Fibroblast of lung (primary cell): ENCODE measurements around the gene CARHSP1. TPM values are rescaled to one million over a fixed set of nuclear protein-coding genes. Genes with fewer than 3 reads are reported as not detected.

Experiments used
- DNase-seq, 2 donors: peaks; one replicate each; pipeline versions ENCODE4 v3.0.0 to v3.0.0-alpha.2; 2010; ENCODE audit warnings: low read depth in 2 of 2
- H2AFZ ChIP-seq: 2 replicates; pipeline ENCODE4 v1.5.1; 2012; ENCODE audit warnings: low read length, control low read depth, inconsistent platforms
- H3K27ac ChIP-seq: 2 replicates; pipeline ENCODE4 v1.5.1; 2011; ENCODE audit warnings: low read length, control low read depth; ENCODE audit not compliant: insufficient read depth
- H3K27me3 ChIP-seq: 2 replicates; pipeline ENCODE4 v1.5.1; 2011; ENCODE audit warnings: mild to moderate bottlenecking, low read length; ENCODE audit not compliant: control insufficient read depth, insufficient read depth
- H3K36me3 ChIP-seq: 2 replicates; pipeline ENCODE4 v1.5.1; 2011; ENCODE audit warnings: low read length; ENCODE audit not compliant: control insufficient read depth, insufficient read depth
- H3K4me1 ChIP-seq: 2 replicates; pipeline ENCODE4 v1.5.1; 2011; ENCODE audit warnings: low read length; ENCODE audit not compliant: control insufficient read depth, insufficient read depth; ENCODE audit errors: extremely low read depth
- H3K4me2 ChIP-seq: 2 replicates; pipeline ENCODE4 v1.5.1; 2011; ENCODE audit warnings: low read length, control low read depth; ENCODE audit not compliant: insufficient read depth; ENCODE audit errors: extremely low read depth
- H3K4me3 ChIP-seq, 4 experiments: fragments of 200-600 bp in 1 of 4; sonication (generic) in 1 of 4; replicated peaks in 1 of 4; 2 replicates each; pipeline ENCODE4 v1.5.1; 2011 to 2016; ENCODE audit warnings: low read length in 4 of 4, low read depth in 3 of 4, mild to moderate bottlenecking in 3 of 4, control low read depth in 2 of 4, inconsistent platforms in 1 of 4, mixed read lengths in 1 of 4; ENCODE audit not compliant: insufficient read depth in 1 of 4; ENCODE audit errors: control extremely low read depth in 1 of 4
- H3K79me2 ChIP-seq: 2 replicates; pipeline ENCODE4 v1.5.1; 2012; ENCODE audit warnings: mild to moderate bottlenecking, low read length, inconsistent platforms; ENCODE audit not compliant: control insufficient read depth, insufficient read depth
- H3K9ac ChIP-seq: 2 replicates; pipeline ENCODE4 v1.5.1; 2011; ENCODE audit warnings: mild to moderate bottlenecking, low read length, control low read depth; ENCODE audit not compliant: insufficient read depth
- H3K9me3 ChIP-seq: 2 replicates; pipeline ENCODE4 v1.5.1; 2012; ENCODE audit warnings: low read depth, low read length; ENCODE audit not compliant: control insufficient read depth, insufficient read depth
- H4K20me1 ChIP-seq: 2 replicates; pipeline ENCODE4 v1.5.1; 2011; ENCODE audit warnings: low read length; ENCODE audit not compliant: control insufficient read depth, insufficient read depth; ENCODE audit errors: extremely low read depth
- EZH2 ChIP-seq: IDR thresholded peaks from 2 replicates; pipeline ENCODE4 v1.5.1; 2012; ENCODE audit warnings: low read length, control low read depth, mild to moderate bottlenecking; ENCODE audit errors: missing control alignments
- polyA plus RNA-seq, 2 donors: library from polyadenylated mRNA; depleted of rRNA in 1 of 2; stranded (reverse) in 1 of 2; unstranded in 1 of 2; fragments of >200 nt; gene quantifications; 2 replicates each; pipeline ENCODE4 v1.2.1, GENCODE V29; 2011 to 2012; ENCODE audit warnings: missing spikeins in 1 of 2
- total RNA-seq: library from RNA; depleted of rRNA; stranded (reverse); fragments of >200 nt; gene quantifications from 2 replicates; pipeline ENCODE4 v1.2.1, GENCODE V29; 2014
- TF ChIP-seq, protein P1 (sequence below), 2 donors: IDR thresholded peaks in 1 of 2; conservative IDR thresholded peaks in 1 of 2; 1 replicate in 1 of 2; 2 replicates in 1 of 2; pipeline ENCODE4 v1.5.1; 2011 to 2012; ENCODE audit warnings: low read length in 2 of 2, control low read depth in 1 of 2, inconsistent platforms in 1 of 2, low read depth in 1 of 2, mild to moderate bottlenecking in 1 of 2

The CARHSP1 gene
- total and polyA plus RNA-seq, 2 donors (not counting 1 experiment from before 2014, with no cell fraction given), result 90.9 to 108 TPM

GRCh38 chr16:8847623-8848022 is 21.2 kb downstream of the CARHSP1 start:
- no peak overlapping the region for H3K4me3 ChIP-seq
- H3K4me1 ChIP-seq, result peaks cover 21% of the 10 kb centered on the region
- no peaks in the 10 kb centered on the region for H3K27me3 ChIP-seq
- H3K4me2 ChIP-seq, result no peak overlapping the region
- peaks cover 16% of the 10 kb centered on the region for H3K36me3 ChIP-seq
- TF ChIP-seq EZH2, result no peak
- TF ChIP-seq, protein P1, sequence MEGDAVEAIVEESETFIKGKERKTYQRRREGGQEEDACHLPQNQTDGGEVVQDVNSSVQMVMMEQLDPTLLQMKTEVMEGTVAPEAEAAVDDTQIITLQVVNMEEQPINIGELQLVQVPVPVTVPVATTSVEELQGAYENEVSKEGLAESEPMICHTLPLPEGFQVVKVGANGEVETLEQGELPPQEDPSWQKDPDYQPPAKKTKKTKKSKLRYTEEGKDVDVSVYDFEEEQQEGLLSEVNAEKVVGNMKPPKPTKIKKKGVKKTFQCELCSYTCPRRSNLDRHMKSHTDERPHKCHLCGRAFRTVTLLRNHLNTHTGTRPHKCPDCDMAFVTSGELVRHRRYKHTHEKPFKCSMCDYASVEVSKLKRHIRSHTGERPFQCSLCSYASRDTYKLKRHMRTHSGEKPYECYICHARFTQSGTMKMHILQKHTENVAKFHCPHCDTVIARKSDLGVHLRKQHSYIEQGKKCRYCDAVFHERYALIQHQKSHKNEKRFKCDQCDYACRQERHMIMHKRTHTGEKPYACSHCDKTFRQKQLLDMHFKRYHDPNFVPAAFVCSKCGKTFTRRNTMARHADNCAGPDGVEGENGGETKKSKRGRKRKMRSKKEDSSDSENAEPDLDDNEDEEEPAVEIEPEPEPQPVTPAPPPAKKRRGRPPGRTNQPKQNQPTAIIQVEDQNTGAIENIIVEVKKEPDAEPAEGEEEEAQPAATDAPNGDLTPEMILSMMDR (conservative IDR thresholded peaks at IDR 0.05 in 1 of 2, IDR thresholded peaks at IDR 0.05 in 1 of 2; ENCODE audit: low read depth in 1 of 2, low read length in 2 of 2), result no peak
- no peaks in the 10 kb centered on the region for H3K9me3 ChIP-seq
- no peaks in the 10 kb centered on the region for H4K20me1 ChIP-seq
- DNase-seq, result no peak
- H3K27ac ChIP-seq, result no peak overlapping the region
- H3K9ac ChIP-seq, result no peak overlapping the region
- no peak overlapping the region for H2AFZ ChIP-seq
- peaks cover 15% of the 10 kb centered on the region for H3K79me2 ChIP-seq

- Histone ChIP-seq H3K27ac (no peak overlapping the region), H3K4me3 (no peak overlapping the region), H2AFZ (no peak overlapping the region), H3K4me1 (peaks cover 21% of the 10 kb centered on the region), H3K27me3 (no peaks in the 10 kb centered on the region), H3K4me2 (no peak overlapping the region), H4K20me1 (no peaks in the 10 kb centered on the region), H3K79me2 (peaks cover 15% of the 10 kb centered on the region), H3K9ac (no peak overlapping the region), H3K36me3 (peaks cover 13% of the 10 kb centered on the region), H3K9me3 (no peaks in the 10 kb centered on the region)
- TF ChIP-seq, protein P1 (conservative IDR thresholded peaks at IDR 0.05 in 1 of 2, IDR thresholded peaks at IDR 0.05 in 1 of 2; ENCODE audit: low read depth in 1 of 2, low read length in 2 of 2), result no peak
- no peak for TF ChIP-seq EZH2
- no peak for DNase-seq
These were observed 21.7 kb downstream of the CARHSP1 start for GRCh38 chr16:8847145-8847544.

GRCh38 chr16:8846401-8846932 is 22.3 kb downstream of the CARHSP1 start:
- H3K9me3 ChIP-seq, result no peaks in the 10 kb centered on the region
- no peak for TF ChIP-seq EZH2
- TF ChIP-seq, protein P1 (conservative IDR thresholded peaks at IDR 0.05 in 1 of 2, IDR thresholded peaks at IDR 0.05 in 1 of 2; ENCODE audit: low read depth in 1 of 2, low read length in 2 of 2), result no peak
- H3K9ac ChIP-seq, result no peak overlapping the region
- no peak for DNase-seq
- no peaks in the 10 kb centered on the region for H4K20me1 ChIP-seq
- H3K79me2 ChIP-seq, result peaks cover 15% of the 10 kb centered on the region
- no peak overlapping the region for H3K4me2 ChIP-seq
- H2AFZ ChIP-seq, result no peak overlapping the region
- H3K27me3 ChIP-seq, result no peaks in the 10 kb centered on the region
- no peak overlapping the region for H3K27ac ChIP-seq
- H3K4me1 ChIP-seq, result peaks cover 21% of the 10 kb centered on the region
- H3K36me3 ChIP-seq, result peaks cover 12% of the 10 kb centered on the region
- H3K4me3 ChIP-seq, result no peak overlapping the region
